PFSK-1 (cell line): ENCODE measurements around the gene DRD3.

ENCODE experiments used
- FOXP2 ChIP-seq: optimal IDR thresholded peaks from 2 replicates; pipeline ENCODE3; 2011; ENCODE audit warnings: borderline replicate concordance, control low read depth, inconsistent platforms; ENCODE audit not compliant: insufficient read depth; ENCODE audit errors: extremely low read length, extremely low read depth
- POLR2AphosphoS5 ChIP-seq: IDR thresholded peaks from 2 replicates; pipeline ENCODE4 v1.6.1; 2012; ENCODE audit warnings: low read depth, mild to moderate bottlenecking, control low read depth, low read length, moderate library complexity
- REST ChIP-seq, 2 experiments: IDR thresholded peaks; 2 replicates each; pipeline versions ENCODE4 v1.6.1 to v1.8.0; 2011 to 2012; ENCODE audit warnings: low read depth in 2 of 2, low read length in 2 of 2, control low read depth in 1 of 2, inconsistent platforms in 1 of 2, mild to moderate bottlenecking in 1 of 2, moderate library complexity in 1 of 2; ENCODE audit not compliant: insufficient read depth in 1 of 2
- SIN3A ChIP-seq: IDR thresholded peaks from 2 replicates; pipeline ENCODE4 v1.6.1; 2012; ENCODE audit warnings: mild to moderate bottlenecking, low read length, moderate library complexity, borderline replicate concordance; ENCODE audit not compliant: insufficient read depth
- TAF1 ChIP-seq: IDR thresholded peaks from 2 replicates; pipeline ENCODE4 v1.6.1; 2012; ENCODE audit warnings: low read length, control low read depth, borderline replicate concordance; ENCODE audit not compliant: insufficient read depth

The DRD3 gene

GRCh38 chr3:114126461-114126860 lies 52.4 kb downstream of the DRD3 start:
- TF ChIP-seq REST (IDR thresholded peaks at IDR 0.05; ENCODE audit: insufficient read depth in 1 of 2, low read depth in 2 of 2, low read length in 2 of 2) (no peak), FOXP2 (no peak), SIN3A (no peak)

DNA sequence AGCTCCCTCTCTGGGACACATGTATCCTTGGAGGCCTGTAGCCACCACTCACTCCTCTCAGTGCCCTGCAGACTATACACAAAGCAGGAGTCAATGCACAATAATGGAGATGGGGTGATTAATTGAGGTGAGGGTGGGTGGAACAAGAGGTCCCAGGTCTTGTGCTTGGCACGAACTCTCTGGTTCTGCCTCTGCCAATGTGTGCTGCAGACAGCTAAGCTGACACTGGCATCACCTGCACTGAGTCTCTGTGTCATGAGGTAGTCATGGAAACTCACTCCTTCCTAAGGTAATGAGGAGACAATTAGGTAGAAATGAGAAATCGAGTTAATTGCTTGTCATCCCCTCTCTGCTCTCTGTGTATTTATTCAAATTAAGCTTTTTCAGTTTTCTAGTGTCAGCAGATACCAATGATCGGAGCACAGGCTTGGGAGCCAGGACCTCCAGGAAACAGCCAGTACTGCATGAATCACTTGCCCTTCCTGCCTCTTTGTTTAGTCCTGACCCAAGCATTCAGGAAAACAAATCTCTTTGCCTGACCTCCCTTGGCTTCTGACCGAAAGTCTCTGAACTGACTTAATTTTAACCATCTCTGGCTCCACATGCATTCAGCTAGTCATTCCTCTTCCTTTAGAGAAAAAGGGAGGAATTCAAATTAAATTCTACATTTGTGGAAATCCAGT lies 56.7 kb downstream of the DRD3 start:
- TF ChIP-seq SIN3A (no peak), REST (IDR thresholded peaks at IDR 0.05; ENCODE audit: insufficient read depth in 1 of 2, low read depth in 2 of 2, low read length in 2 of 2) (no peak), POLR2AphosphoS5 (no peak), FOXP2 (peak; percentile 35), TAF1 (no peak)

DNA sequence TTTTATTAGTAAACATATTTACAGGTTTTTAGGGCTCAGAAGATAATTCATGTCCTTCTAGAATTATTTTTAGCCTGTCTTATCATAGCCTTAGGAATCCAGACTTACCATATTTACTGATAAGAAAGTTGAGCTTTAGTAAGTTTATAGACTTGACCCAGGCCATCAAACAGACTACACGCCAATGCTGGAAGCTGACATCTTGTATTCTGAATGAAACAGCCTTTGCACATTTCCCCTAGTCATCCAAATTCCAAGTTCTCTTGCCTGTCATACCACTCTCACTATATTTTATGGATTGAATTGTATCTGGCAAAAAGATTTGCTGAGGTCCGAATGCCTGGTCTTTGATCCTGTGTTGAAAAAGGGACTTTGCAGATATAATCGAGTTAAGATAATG lies 58.6 kb downstream of the DRD3 start:
- TF ChIP-seq SIN3A (no peak), FOXP2 (no peak), REST (IDR thresholded peaks at IDR 0.05; ENCODE audit: insufficient read depth in 1 of 2, low read depth in 2 of 2, low read length in 2 of 2) (no peak), POLR2AphosphoS5 (no peak)

DNA sequence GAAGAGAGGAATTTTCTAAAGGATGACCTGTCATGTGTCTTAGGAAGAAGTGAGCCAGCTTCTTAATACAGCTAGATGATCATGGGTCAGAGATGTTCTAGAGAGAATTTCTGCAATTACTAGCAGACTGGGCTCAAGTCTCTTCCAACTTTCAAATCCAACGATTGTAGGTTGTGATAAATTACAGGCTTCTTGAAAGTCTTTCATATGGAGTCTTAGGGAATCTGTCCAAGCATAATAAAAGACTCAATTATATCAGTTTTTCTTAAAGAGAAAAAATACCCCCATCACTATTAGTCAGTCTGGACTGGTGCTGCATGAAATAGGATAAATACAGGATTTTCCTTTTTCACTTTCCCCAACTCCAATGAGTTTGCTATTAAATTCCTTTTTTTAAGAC lies 59.1 kb downstream of the DRD3 start:
- TF ChIP-seq FOXP2 = no peak
- no peak for TF ChIP-seq SIN3A
- TF ChIP-seq POLR2AphosphoS5 = no peak
- no peak for TF ChIP-seq REST (IDR thresholded peaks at IDR 0.05; ENCODE audit: insufficient read depth in 1 of 2, low read depth in 2 of 2, low read length in 2 of 2)

- TF ChIP-seq FOXP2 (no peak), REST (IDR thresholded peaks at IDR 0.05; ENCODE audit: insufficient read depth in 1 of 2, low read depth in 2 of 2, low read length in 2 of 2) (no peak), SIN3A (no peak), TAF1 (no peak), POLR2AphosphoS5 (no peak)
Observed at GRCh38 chr3:114115143-114115542, 63.7 kb downstream of the DRD3 start.
